CD4-positive, alpha-beta T cell (primary cell): Measurements from ENCODE around the gene ASB15. TPM values are rescaled to one million over a fixed set of nuclear protein-coding genes. Genes with fewer than 3 reads are reported as not detected.

Source experiments
- ATAC-seq: fragments of 200-7000 bp; cut with Tn5 transposase; one replicate; pipeline ENCODE4 v1.10.0; 2022; ENCODE audit warnings: mild to moderate bottlenecking; ENCODE audit not compliant: poor library complexity
- CTCF ChIA-PET: fragments of 350-600 bp; sonication (Branson Sonifier 250); formaldehyde crosslinking; loops from one replicate; lab custom pipeline; 2021; ENCODE audit warnings: antibody characterized with exemption, inconsistent platforms; lab: Charles Lee
- POLR2A ChIA-PET: fragments of 350-600 bp; sonication (Branson Sonifier 250); formaldehyde crosslinking; loops from one replicate; lab custom pipeline; 2021; ENCODE audit warnings: antibody characterized with exemption, inconsistent platforms; lab: Charles Lee
- DNase-seq, 14 experiments: peaks; one replicate each; pipeline ENCODE4 v3.0.0-alpha.2; 2013 to 2020; ENCODE audit warnings: mixed read lengths in 2 of 14
- H3K27ac ChIP-seq, 2 donors: one replicate each; pipeline versions ENCODE4 v1.5.1 to v1.7.0; 2013; ENCODE audit warnings: low read length in 2 of 2, low read depth in 1 of 2, mild to moderate bottlenecking in 1 of 2
- H3K27me3 ChIP-seq, 2 experiments: 1 replicate in 1 of 2; 2 replicates in 1 of 2; pipeline versions ENCODE4 v1.6.1 to v1.7.0; 2013; ENCODE audit warnings: low read length in 2 of 2, control low read depth in 1 of 2, mild to moderate bottlenecking in 1 of 2, moderate library complexity in 1 of 2; ENCODE audit not compliant: insufficient read depth in 2 of 2, control insufficient read depth in 1 of 2
- H3K36me3 ChIP-seq: one replicate; pipeline ENCODE4 v1.6.1; 2013; ENCODE audit warnings: low read length, control low read depth; ENCODE audit not compliant: insufficient read depth
- H3K4me1 ChIP-seq: one replicate; pipeline ENCODE4 v1.6.1; 2013; ENCODE audit warnings: low read length, control low read depth; ENCODE audit not compliant: insufficient read depth
- H3K4me3 ChIP-seq: one replicate; pipeline ENCODE4 v1.5.1; 2013; ENCODE audit warnings: mild to moderate bottlenecking, low read length, moderate library complexity
- H3K9me3 ChIP-seq, 2 experiments: 1 replicate in 1 of 2; 2 replicates in 1 of 2; pipeline versions ENCODE4 v1.6.1 to v1.7.0; 2013; ENCODE audit warnings: low read length in 2 of 2, mild to moderate bottlenecking in 2 of 2, control low read depth in 1 of 2, moderate library complexity in 1 of 2; ENCODE audit not compliant: control insufficient read depth in 1 of 2, insufficient read depth in 1 of 2
- H3K27ac Mint-ChIP-seq: one replicate; pipeline ENCODE4 v1.8.0; 2020; ENCODE audit warnings: mixed read lengths
- H3K27me3 Mint-ChIP-seq: one replicate; pipeline ENCODE4 v1.8.0; 2021; ENCODE audit warnings: mixed read lengths
- H3K36me3 Mint-ChIP-seq: one replicate; pipeline ENCODE4 v1.8.0; 2021; ENCODE audit warnings: low read depth, mixed read lengths
- H3K4me1 Mint-ChIP-seq: one replicate; pipeline ENCODE4 v1.8.0; 2021; ENCODE audit warnings: low read depth, mixed read lengths
- H3K4me3 Mint-ChIP-seq: one replicate; pipeline ENCODE4 v1.8.0; 2020; ENCODE audit warnings: mild to moderate bottlenecking, mixed read lengths
- H3K9me3 Mint-ChIP-seq: one replicate; pipeline ENCODE4 v1.8.0; 2020; ENCODE audit warnings: mixed read lengths
- intact Hi-C, 2 experiments: fragments of 100-400 bp; cut with DNase I in 1 of 2; cut with micrococcal nuclease in 1 of 2; formaldehyde crosslinking; loops; one replicate each; pipeline versions ENCODE4 v1.15.1 to v1.9.0; 2023 to 2025; cut with DNase I, micrococcal nuclease
- total RNA-seq, 174 experiments: library from RNA in 2 of 174; stranded (reverse) in 2 of 174; gene quantifications; one replicate each; pipeline ENCODE4 v1.2.3 and lab custom pipeline; 2021 to 2026
- TF ChIP-seq, protein P1 (sequence below): fragments of 200-600 bp; IDR thresholded peaks from one replicate; pipeline ENCODE4 v1.8.0; 2022; ENCODE audit warnings: antibody characterized with exemption, mild to moderate bottlenecking

ASB15 gene
- total RNA-seq, 2 experiments from 2014 or later = not detected

DNA sequence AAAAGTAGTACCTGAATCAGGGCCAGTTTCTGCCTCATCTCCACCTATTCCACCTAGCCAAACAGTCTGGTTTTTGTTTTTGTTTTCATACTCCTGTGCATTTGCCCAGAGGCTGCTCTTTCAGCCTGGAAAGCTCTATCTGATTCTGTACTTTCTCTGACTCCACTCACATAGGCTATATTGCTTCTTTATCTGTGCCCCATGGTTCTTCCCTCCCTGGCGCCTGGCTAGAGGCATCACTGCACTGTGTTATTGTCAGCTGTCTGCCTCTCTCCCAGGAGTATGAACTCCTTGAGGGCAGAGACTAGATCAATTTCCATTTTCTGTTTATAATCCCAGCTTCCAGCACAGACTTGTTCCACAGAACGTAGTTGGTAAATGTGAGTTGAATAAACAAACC is 49.0 kb downstream of the ASB15 start:
- no peaks in the 10 kb centered on the region for H3K4me1 ChIP-seq
- Mint-ChIP-seq H3K27ac (no peak overlapping the region), H3K27me3 (peaks cover 30% of the 10 kb centered on the region), H3K36me3 (no peaks in the 10 kb centered on the region), H3K9me3 (no peaks in the 10 kb centered on the region), H3K4me1 (no peaks in the 10 kb centered on the region), H3K4me3 (no peak overlapping the region)
- no peak for DNase-seq
- no peak overlapping the region for H3K27ac ChIP-seq
- no peaks in the 10 kb centered on the region for H3K36me3 ChIP-seq
- H3K4me3 ChIP-seq = no peak overlapping the region
- TF ChIP-seq, protein P1, sequence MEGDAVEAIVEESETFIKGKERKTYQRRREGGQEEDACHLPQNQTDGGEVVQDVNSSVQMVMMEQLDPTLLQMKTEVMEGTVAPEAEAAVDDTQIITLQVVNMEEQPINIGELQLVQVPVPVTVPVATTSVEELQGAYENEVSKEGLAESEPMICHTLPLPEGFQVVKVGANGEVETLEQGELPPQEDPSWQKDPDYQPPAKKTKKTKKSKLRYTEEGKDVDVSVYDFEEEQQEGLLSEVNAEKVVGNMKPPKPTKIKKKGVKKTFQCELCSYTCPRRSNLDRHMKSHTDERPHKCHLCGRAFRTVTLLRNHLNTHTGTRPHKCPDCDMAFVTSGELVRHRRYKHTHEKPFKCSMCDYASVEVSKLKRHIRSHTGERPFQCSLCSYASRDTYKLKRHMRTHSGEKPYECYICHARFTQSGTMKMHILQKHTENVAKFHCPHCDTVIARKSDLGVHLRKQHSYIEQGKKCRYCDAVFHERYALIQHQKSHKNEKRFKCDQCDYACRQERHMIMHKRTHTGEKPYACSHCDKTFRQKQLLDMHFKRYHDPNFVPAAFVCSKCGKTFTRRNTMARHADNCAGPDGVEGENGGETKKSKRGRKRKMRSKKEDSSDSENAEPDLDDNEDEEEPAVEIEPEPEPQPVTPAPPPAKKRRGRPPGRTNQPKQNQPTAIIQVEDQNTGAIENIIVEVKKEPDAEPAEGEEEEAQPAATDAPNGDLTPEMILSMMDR = no peak
- POLR2A ChIA-PET = no interaction called here
- no peaks in the 10 kb centered on the region for H3K9me3 ChIP-seq
- CTCF ChIA-PET = no interaction called here
- H3K27me3 ChIP-seq = no peaks in the 10 kb centered on the region
- intact Hi-C loops = no loop called here
- ATAC-seq = no peak

DNA sequence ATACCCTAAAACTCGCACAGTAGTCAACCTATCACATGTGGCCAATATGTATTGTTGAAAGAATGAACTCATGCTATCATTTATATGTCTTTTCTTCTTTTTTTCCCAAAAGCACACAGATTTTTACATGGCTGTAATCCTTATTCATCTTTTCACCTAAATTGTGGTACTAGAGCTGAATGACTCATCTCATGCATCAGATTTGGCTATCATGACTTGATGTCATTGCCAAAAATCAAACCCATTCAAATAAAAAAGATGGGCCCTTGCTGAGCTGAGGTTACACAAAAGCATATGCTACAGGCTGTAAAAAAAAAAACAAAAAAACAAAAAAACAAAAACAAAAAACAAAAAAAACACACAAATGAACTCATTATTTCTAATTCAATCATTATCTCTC is 50.8 kb downstream of the ASB15 start:
- DNase-seq = no peak
- Histone ChIP-seq H3K36me3 (no peaks in the 10 kb centered on the region), H3K27ac (no peak overlapping the region), H3K4me1 (no peaks in the 10 kb centered on the region), H3K27me3 (no peaks in the 10 kb centered on the region), H3K9me3 (no peaks in the 10 kb centered on the region), H3K4me3 (no peak overlapping the region)
- TF ChIP-seq, protein P1 = no peak
- Mint-ChIP-seq H3K9me3 (no peaks in the 10 kb centered on the region), H3K27ac (no peak overlapping the region), H3K4me1 (no peaks in the 10 kb centered on the region), H3K4me3 (no peak overlapping the region), H3K27me3 (peaks cover 28% of the 10 kb centered on the region), H3K36me3 (no peaks in the 10 kb centered on the region)
- ChIA-PET CTCF (no interaction called here), POLR2A (no interaction called here)
- no peak for ATAC-seq
- intact Hi-C loops = no loop called here

DNA sequence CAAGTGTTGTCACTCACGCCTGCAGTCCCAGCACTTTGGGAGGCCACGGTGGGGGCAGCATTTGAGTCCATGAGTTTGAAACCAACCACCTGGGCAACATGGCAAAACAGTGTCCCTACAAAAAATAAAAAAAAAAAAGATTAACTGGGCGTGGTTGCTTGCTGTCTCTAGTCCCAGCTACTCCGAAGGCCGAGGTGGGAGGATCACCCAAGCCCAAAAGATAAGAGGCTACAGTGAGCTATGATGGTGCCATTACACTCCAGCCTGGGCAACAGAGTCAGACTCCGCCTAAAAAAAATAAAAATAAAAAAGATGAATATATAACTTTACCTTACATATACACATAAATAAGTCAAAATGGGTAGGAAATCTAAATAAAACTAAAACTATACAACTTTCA is 51.5 kb downstream of the ASB15 start:
- ChIA-PET POLR2A (no interaction called here), CTCF (no interaction called here)
- Mint-ChIP-seq H3K27ac (no peak overlapping the region), H3K36me3 (no peaks in the 10 kb centered on the region), H3K4me1 (no peaks in the 10 kb centered on the region), H3K27me3 (peaks cover 24% of the 10 kb centered on the region), H3K4me3 (no peak overlapping the region), H3K9me3 (no peaks in the 10 kb centered on the region)
- Histone ChIP-seq H3K4me1 (no peaks in the 10 kb centered on the region), H3K27ac (no peak overlapping the region), H3K36me3 (no peaks in the 10 kb centered on the region), H3K27me3 (no peaks in the 10 kb centered on the region), H3K4me3 (no peak overlapping the region), H3K9me3 (no peaks in the 10 kb centered on the region)
- ATAC-seq (no peak), DNase-seq (no peak)
- TF ChIP-seq, protein P1 = no peak
- intact Hi-C loops = no loop called here
